T-helper 9 cell (primary cell): ENCODE data around the gene EFNA2.

Experiments used
- DNase-seq: peaks from one replicate; pipeline ENCODE4 v3.0.0-alpha.2; 2020

The EFNA2 gene

DNA sequence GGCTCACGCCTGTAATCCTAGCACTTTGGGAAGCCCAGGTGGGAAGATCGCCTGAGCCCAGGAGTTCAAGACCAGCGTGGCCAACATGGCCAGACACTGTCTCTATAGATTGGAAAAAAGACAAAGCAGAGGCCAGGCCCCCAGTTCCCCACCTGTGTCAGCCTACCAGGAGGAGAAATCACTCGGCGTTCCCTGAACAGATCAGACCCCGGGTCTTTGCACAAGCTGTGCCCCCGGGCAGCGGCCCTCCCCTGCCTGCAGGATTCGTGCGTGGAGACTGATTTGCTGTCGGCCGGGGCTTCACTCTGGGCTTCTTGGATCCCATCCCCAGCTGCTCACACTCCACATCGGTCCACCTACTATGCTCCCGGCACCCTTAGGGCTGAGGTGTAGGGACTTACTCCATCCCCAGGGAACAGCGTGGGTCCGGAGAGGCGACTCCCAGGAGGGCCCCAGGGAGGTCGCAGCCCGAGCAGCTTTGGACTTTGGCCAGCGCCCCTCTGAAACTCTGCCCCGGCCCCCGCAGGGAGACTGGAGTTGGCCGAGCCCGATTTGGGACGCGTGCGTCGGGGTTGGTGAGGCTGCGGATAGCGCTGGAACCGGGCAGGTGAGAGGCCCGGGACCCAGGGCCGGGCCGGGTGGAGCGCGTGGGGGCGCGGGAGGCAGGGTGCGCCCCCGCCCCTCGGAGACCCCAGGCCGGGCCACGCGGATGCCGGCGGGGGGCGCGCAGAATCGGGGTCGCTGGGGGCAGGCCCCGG is 515 bp upstream of the EFNA2 start:
- no peak for DNase-seq

DNA sequence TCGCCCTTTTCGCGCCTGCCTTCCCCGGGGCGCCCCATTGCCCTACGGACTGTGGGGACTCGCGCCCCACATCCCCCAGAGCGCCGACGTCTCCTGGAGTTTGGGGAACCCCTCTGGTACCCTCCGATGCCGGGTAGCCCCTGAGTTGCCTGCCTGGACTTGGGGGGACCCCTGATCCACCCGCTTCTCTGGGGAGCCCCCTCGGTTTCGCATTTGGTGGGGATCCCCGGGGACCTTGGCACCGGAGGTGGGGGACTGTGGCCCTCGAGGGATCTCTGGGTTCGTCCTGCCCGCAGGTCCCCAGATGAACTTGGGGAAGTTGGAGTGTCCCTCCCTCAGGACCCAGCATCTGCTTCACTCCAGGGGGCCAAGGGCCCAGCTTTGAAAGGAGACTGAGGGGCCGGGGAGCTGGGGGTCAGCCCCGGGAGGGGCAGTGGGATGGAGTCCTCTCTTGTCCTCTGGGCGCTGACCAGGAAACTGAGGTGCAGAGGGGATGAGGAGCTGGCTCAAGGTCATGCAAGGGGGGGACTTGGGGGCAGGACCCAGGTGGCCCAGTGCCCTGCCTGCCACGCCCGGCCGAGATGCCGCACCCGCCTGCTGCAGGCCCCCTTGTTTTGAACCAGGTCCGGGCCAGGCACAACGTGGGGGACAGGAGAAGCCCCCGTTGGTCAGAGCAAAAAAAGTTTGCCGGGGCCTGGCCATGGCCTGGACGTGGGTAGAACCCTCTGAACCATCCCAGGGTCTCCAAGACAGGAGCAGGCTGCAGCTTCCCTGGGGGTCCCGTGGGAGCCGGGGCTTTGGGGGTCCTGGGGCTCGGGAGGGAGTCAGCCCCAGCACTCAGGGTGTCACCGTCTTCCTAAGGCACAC is 1.0 kb downstream of the EFNA2 start:
- no peak for DNase-seq

DNA sequence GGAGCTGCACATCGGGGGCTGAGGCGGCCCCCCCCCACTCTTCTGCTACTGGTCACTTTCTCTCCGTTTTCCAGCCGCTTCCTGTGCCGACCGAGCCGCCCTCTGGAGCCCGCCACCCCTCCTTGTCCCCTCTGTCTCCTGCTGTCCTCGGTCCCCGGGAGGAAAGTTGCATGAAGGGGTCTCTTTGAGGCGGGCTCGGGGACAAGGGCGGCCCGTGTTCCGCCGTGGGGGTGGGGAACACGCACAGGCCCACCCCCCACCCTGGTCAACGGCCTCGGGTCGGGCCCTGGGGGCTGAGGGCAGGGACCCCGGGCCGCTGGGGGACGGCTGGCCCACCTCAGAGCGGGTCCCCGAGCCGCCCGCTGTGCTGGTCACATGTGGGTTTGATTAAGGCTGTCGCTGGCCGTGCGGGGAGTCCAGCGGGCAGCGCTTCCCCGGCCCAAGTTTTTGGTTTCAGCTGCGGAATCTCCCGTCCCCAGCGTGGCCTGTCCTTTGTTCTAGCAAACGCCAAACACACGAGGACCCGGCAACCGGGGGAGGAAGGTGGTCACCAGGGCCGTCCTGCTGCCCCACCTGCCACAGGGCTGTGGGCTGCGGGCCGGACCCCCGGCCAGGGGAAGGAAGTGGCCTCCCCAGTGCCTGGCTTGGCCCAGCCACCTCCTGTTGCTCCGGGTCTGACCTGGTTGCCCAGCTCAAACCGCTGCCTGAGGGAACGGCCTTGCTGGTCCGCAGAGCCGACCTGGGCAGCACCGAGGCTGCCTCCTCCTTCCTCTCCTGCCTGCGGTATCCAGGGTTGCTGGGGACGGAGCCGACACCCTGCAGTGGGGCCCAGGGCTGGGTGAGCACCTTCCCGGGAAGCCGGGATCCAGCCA is 1.9 kb downstream of the EFNA2 start:
- no peak for DNase-seq

- no peak for DNase-seq
Observed at GRCh38 chr19:1288226-1288612, 2.5 kb downstream of the EFNA2 start.

DNA sequence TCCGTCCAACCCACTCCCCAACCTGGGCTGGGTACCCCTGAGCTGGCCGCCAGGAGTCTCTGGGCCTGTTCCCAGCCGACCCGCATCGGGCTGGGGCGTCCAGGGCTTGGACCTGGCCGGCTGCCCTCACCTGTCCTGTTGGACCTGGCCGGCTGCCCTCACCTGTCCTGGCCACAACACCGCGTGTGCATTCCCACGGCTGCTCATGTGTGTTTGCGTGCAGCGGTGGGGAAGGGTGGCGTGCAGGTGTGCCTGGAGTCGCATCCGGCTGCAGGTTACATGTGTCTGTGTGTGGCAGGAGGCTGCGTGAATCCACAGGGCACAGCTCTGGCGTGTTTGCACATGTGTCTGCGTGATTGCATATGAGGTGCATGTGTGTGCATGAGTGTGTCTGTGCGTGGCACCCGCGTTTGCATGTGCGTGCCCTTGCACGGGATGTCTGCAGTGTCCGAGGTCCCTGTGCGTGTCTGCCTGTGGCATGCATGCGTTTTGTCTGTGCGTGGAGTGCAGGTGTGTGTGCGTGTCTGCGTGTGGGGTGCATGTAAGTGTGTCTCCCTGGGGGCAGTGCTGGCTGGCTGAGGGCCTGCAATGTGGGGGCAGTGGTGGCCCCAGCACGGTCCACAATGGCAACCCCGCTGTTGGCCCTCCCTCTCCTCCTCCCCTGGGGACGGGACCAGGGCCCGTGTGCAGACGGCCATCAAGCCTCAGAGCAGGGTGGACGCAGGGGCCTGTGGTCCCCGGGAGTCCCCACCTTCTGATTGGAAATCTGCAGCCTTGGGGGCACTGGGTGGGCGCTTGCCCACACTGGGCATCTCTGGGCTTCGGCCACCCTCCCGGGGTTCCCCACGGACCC is 3.4 kb downstream of the EFNA2 start:
- no peak for DNase-seq

- no peak for DNase-seq
Observed at GRCh38 chr19:1289686-1290025, 4.0 kb downstream of the EFNA2 start.

DNA sequence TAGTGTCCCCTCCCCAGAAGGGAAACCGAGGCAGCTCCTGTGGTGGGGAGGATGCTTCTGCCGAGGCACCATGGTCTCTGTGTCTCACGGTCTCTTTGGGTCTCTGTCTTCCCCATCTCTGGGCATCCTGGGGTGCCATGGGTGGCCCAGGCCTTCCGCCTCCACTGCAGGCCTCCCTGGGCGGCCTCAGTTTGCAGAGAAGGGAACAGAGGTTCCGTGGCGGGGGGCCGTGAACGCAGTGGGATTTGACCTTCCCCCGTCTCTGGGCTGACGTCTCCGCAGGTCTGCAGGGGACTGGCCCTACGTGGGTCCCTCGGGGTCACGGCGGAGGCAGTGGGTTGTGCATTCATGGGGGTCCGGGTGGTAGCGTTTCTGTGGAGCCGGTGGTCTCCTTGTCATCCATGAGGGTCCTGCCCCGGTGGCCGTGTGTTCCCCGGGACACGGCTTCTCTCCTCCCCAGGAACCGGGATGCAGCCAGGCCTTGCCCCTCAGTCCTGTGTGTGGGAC is 4.6 kb downstream of the EFNA2 start:
- no peak for DNase-seq

- no peak for DNase-seq
Observed at GRCh38 chr19:1290703-1291651, 5.3 kb downstream of the EFNA2 start.

DNA sequence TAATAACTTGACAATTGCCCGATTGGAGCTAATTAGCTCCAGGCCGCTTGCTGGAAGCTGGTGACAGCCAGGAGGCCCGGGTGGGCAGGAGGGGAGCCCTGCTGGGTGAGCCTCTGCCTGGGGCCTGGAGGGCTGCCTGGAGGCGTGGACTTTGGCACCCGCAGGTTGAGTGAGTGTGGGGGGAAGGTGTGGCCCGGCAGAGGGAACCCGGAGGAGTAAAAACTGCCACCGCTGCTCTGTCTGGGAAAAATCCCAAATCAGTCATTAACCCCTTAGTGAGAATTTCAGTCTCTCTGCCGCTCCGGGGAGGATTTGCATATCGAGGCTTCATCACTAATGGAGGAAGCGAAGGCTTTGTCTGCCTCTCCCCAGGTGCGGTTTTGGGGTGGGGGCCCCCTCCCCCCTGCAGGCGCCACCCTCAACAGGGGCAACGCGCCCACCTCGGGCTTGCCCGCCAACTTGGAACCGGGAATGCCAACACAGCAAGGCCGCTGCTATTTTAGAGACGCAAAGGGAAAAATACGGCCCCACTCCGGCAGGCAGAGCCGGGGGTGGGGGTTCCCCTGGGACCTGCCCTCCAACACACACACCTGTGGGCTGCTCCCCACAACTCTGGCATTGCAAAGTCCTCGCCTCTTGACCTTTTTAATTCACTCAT is 6.2 kb downstream of the EFNA2 start:
- DNase-seq: no peak

- DNase-seq: no peak
Observed at GRCh38 chr19:1292419-1293151, 6.9 kb downstream of the EFNA2 start.

DNA sequence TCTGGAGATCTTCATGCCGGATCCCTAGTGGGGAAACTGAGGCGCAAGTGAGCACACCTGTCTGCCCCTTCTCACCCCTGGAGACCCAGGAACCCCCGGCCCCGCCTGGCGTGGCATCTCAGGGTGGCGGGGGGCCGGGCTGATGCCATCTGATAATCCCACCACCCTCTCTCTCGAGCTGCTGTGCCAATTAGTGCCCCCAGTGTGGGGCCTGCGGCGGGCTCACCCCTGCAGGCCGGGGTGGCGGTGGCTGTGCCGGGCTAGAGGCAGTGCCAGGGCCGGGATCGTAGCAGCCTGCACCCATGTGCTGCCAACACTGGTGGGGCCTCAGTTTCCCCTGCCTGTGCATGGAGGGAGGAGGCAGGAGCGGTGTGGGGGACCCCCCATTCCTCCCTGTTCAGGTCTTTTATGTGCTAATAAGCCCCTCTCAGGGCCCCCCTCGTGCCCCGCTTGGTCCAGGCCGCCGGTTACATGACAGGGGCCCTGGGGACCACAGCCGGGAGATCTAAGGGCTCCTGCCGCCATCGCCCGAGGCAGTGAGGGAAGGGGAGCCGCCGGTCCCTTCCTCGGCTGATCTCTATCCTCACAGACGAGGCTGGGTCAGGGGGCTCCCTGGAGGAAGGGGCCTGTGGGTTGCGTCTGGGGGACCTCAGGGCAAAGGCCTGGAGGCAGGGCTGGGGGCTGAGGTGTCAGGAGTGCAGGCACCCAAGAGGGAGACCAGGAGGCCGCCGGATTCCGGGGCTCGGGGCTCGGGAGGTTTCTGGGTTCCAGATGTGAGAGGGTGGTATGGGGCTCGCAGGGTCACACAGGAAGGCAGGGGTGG is 8.3 kb downstream of the EFNA2 start:
- no peak for DNase-seq

- DNase-seq: no peak
Observed at GRCh38 chr19:1294688-1295087, 9.0 kb downstream of the EFNA2 start.

DNA sequence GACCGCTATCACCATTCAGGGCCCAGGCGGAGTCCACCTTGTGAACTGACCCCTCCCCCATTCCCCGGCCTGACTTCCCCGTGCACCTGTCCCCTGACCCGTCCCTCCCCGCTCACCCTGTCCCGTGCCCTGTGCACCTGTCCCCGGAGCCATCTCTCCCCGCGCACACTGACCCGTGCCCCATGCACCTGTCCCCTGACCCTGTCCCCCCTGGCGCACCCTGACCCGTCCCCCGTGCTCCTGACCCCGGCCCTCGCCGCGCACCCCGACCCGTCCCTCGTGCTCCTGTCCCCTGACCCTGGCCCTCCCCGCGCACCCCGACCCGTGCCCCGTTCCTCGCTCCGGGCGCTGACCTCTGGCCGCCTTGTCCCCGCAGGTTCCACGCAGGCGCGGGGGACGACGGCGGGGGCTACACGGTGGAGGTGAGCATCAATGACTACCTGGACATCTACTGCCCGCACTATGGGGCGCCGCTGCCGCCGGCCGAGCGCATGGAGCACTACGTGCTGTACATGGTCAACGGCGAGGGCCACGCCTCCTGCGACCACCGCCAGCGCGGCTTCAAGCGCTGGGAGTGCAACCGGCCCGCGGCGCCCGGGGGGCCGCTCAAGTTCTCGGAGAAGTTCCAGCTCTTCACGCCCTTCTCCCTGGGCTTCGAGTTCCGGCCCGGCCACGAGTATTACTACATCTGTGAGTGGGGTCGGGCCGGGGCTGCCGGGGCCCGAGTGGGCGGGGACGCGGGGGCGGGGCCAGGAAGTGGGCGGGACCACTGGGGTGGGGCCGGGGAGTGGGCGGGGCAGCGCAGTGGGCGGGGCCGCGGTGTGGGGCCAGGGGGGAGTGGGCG is 9.7 kb downstream of the EFNA2 start:
- peak; percentile 42 for DNase-seq

- no peak for DNase-seq
Observed at GRCh38 chr19:1296078-1296477, 10.4 kb downstream of the EFNA2 start.

DNA sequence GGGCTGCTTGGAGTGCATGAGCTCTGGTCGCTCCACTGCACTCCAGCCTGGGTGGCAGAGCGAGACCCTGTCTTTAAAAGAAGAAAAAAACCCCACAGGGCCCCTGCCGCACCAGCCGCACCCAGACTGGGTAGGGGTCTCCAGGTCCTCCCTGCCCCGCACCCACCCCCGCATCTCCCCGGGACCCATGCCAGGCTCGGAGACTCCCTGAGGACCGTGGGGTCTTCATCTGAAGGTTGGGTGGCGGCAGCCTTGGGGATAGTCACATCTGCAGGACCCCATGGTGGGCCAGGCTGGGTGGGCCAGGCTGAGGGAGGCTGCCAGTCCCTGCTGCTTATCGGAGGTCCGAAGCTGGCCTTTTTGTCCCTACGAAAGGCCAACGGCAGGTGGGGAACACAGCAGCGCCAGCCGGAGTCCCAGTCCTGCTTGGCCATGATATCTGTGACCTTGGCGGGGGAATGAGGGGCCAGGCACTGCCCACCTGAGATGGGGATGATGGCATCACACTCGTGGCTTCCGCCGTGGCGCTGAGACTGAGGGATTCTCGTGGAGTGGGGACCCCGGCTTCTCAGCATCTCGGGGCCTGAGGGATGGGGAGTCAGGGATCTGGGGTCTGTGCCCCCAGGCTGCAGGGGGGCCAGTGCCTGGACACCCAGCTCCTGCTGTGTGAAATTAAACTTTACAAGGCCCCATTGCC is 11.1 kb downstream of the EFNA2 start:
- DNase-seq: no peak

GRCh38 chr19:1298235-1298634 is 12.6 kb downstream of the EFNA2 start:
- no peak for DNase-seq

- no peak for DNase-seq
Observed at GRCh38 chr19:1299801-1300200, 14.1 kb downstream of the EFNA2 start.
